ENCODE measurements around the gene NFS1. TPM values are rescaled to one million over a fixed set of nuclear protein-coding genes. Genes with fewer than 3 reads are reported as not detected.
A peak's percentile ranks its signal among the peaks of the same experiment; 100 is the strongest.

The NFS1 gene
- total RNA-seq, 2 experiments from 2014 or later: 10.6 to 11.5 TPM

DNA sequence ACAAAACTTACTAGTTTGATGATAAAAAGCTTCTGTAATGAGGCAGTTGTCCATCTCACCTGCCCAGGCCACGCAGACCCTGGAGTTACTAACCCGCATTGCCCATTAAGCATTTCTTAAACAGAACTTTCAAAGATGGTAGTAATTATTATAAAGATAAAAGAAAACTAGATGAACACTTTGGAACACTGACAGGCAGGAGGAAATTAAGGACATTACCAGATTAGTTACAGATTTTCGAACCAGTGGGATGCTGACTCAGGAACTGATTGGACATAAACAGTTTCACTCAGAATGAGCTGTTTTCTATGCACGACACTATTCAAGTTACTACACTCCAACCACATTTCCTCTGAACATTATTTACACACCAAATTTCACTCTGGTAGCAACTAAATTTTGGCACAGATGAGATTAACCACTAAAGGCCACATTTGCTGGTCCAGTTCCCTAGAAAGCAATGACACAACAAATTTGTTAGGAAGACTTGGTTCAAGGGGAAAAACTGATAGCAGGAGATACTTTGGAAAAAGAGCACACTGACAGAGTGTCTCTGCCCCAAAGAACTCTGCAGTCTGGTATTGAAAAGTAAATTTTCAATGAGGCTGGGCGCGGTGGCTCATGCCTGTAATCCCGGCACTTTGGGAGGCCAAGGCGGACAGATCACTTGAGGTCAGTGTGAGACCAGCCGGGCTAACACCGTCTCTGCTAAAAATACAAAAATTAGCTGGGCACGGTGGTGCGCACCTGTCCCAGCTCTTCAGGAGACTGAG lies 3.1 kb upstream of the NFS1 start:
- no peak overlapping the region for H3K27ac ChIP-seq (ENCODE audit: low read depth in 1 of 2, low read length in 2 of 2)
- DNase-seq (peak in 1 of 14 experiments; percentile 4), ATAC-seq (ENCODE audit: poor library complexity) (no peak)
- intact Hi-C loops (cut with DNase I, micrococcal nuclease): loop anchor here (2.0 to 5.0 kb wide), 3 partner anchors 35 to 180 kb away; no protein-coding TSS in a partner anchor
- peaks cover 23% of the 10 kb centered on the region for H3K4me1 ChIP-seq (ENCODE audit: insufficient read depth, low read length)
- CTCF ChIA-PET: no interaction called here
- H3K4me1 Mint-ChIP-seq (ENCODE audit: low read depth): peaks cover 54% of the 10 kb centered on the region
- no peak overlapping the region for H3K4me3 ChIP-seq (ENCODE audit: low read length)
- POLR2A ChIA-PET: interaction anchor here (0.6 to 7.8 kb wide), 12 partner anchors 21 to 88 kb away, joined by 3 to 125 read pairs (median 6); partner anchors contain the start of genes CPNE1, RBM12, RBM39 and SPAG4
- no peaks in the 10 kb centered on the region for H3K9me3 Mint-ChIP-seq
- H3K27me3 Mint-ChIP-seq: no peaks in the 10 kb centered on the region
- no peaks in the 10 kb centered on the region for H3K27me3 ChIP-seq (ENCODE audit: control insufficient read depth in 1 of 2, insufficient read depth in 2 of 2, low read length in 2 of 2)
- peak overlapping the region; percentile 81 for H3K4me3 Mint-ChIP-seq
- peaks cover 89% of the 10 kb centered on the region for H3K36me3 Mint-ChIP-seq (ENCODE audit: low read depth)
- H3K27ac Mint-ChIP-seq: peak overlapping the region; percentile 84
- peaks cover 58% of the 10 kb centered on the region for H3K36me3 ChIP-seq (ENCODE audit: insufficient read depth, low read length)
- TF ChIP-seq, protein P1, sequence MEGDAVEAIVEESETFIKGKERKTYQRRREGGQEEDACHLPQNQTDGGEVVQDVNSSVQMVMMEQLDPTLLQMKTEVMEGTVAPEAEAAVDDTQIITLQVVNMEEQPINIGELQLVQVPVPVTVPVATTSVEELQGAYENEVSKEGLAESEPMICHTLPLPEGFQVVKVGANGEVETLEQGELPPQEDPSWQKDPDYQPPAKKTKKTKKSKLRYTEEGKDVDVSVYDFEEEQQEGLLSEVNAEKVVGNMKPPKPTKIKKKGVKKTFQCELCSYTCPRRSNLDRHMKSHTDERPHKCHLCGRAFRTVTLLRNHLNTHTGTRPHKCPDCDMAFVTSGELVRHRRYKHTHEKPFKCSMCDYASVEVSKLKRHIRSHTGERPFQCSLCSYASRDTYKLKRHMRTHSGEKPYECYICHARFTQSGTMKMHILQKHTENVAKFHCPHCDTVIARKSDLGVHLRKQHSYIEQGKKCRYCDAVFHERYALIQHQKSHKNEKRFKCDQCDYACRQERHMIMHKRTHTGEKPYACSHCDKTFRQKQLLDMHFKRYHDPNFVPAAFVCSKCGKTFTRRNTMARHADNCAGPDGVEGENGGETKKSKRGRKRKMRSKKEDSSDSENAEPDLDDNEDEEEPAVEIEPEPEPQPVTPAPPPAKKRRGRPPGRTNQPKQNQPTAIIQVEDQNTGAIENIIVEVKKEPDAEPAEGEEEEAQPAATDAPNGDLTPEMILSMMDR (IDR thresholded peaks at IDR 0.05): no peak
- no peaks in the 10 kb centered on the region for H3K9me3 ChIP-seq (ENCODE audit: control insufficient read depth in 1 of 2, insufficient read depth in 1 of 2, low read length in 2 of 2)

DNA sequence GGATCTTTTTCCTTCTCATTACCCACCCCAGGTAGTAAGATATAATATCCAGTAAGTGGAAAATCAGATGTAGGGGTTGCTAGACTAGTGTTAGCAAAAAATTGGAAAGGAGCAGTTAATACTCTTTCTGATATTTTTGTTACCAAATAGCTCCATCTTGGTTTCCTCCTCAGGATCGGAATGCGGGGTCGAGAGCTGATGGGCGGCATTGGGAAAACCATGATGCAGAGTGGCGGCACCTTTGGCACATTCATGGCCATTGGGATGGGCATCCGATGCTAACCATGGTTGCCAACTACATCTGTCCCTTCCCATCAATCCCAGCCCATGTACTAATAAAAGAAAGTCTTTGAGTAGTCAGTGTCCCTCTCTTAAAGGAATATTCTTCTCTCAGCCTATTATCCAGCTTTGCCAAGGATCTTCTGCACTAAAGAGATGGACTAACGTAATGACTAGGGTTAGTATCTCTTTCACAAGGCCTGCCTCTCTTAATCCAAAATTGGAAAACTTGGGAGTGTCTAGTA lies 1.5 kb upstream of the NFS1 start:
- ChIA-PET POLR2A (interaction anchor here (1.1 to 7.8 kb wide), 14 partner anchors 10 to 253 kb away, joined by 3 to 125 read pairs (median 10); partner anchors contain the start of genes CPNE1, PHF20, RBM12 and RBM39), CTCF (interaction anchor here (0.6 to 1.7 kb wide), 3 partner anchors 18 to 99 kb away, joined by 4 read pairs; no protein-coding TSS in a partner anchor)
- intact Hi-C loops (cut with DNase I, micrococcal nuclease): loop anchor here in 1 of 2 experiments (5.0 kb wide), 2 partner anchors 37 to 182 kb away; no protein-coding TSS in a partner anchor
- ATAC-seq (ENCODE audit: poor library complexity): no peak
- H3K4me3 Mint-ChIP-seq: peak overlapping the region; percentile 93
- H3K27ac Mint-ChIP-seq: peak overlapping the region; percentile 84
- Histone ChIP-seq H3K4me1 (ENCODE audit: insufficient read depth, low read length) (peaks cover 23% of the 10 kb centered on the region), H3K4me3 (ENCODE audit: low read length) (no peak overlapping the region), H3K27ac (ENCODE audit: low read depth in 1 of 2, low read length in 2 of 2) (peak overlapping the region in 1 of 2 donors; percentile 97), H3K36me3 (ENCODE audit: insufficient read depth, low read length) (peaks cover 44% of the 10 kb centered on the region), H3K9me3 (ENCODE audit: control insufficient read depth in 1 of 2, insufficient read depth in 1 of 2, low read length in 2 of 2) (no peaks in the 10 kb centered on the region), H3K27me3 (ENCODE audit: control insufficient read depth in 1 of 2, insufficient read depth in 2 of 2, low read length in 2 of 2) (no peaks in the 10 kb centered on the region)
- no peaks in the 10 kb centered on the region for H3K9me3 Mint-ChIP-seq
- peaks cover 60% of the 10 kb centered on the region for H3K4me1 Mint-ChIP-seq (ENCODE audit: low read depth)
- H3K36me3 Mint-ChIP-seq (ENCODE audit: low read depth): peaks cover 83% of the 10 kb centered on the region
- TF ChIP-seq, protein P1 (IDR thresholded peaks at IDR 0.05): no peak
- no peak for DNase-seq
- H3K27me3 Mint-ChIP-seq: no peaks in the 10 kb centered on the region

DNA sequence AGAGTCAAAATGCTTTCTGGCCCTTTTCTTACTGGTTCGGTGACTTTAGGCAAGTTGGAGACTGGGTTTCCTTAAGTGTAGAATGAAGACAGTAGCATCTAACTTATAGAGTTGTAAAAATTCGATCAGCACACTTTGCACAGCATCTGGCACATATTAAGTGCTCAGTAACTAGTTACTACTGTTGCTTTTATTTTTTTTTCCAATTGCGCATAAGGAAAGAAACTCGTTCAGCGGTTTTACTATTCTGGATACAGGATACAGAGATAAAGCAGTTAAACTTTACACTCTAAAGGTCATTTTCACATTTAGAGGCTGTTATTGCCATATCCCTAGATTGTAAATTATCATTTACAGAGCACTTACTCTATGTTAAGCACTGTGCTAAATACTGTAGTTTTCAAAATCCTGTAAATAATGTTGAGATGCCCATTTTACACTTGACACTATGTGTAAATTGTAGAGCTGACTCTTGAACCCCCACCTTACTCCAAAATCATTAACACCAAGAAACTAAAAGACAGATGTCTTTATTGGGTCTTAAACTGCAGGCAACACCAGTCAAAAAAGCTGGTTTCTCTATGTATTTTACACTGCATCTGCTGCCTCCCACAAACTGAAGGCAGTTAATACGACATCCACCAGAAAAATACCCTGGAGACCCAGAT lies 939 bp upstream of the NFS1 start:
- H3K27me3 ChIP-seq (ENCODE audit: control insufficient read depth in 1 of 2, insufficient read depth in 2 of 2, low read length in 2 of 2): no peaks in the 10 kb centered on the region
- H3K36me3 ChIP-seq (ENCODE audit: insufficient read depth, low read length): peaks cover 43% of the 10 kb centered on the region
- CTCF ChIA-PET: interaction anchor here (0.6 to 1.7 kb wide), 8 partner anchors 10 to 99 kb away, joined by 3 to 8 read pairs (median 4); no protein-coding TSS in a partner anchor
- Mint-ChIP-seq H3K27ac (peak overlapping the region; percentile 84), H3K4me1 (ENCODE audit: low read depth) (peaks cover 59% of the 10 kb centered on the region), H3K9me3 (no peaks in the 10 kb centered on the region), H3K36me3 (ENCODE audit: low read depth) (peaks cover 83% of the 10 kb centered on the region), H3K4me3 (peak overlapping the region; percentile 93), H3K27me3 (no peaks in the 10 kb centered on the region)
- intact Hi-C loops (cut with DNase I, micrococcal nuclease): loop anchor here (2.0 to 10.0 kb wide), 9 partner anchors 35 to 255 kb away; partner anchors contain the start of genes CPNE1 (in 2 of the 2), RBM12 (in 2 of the 2), SCAND1 (in 1 of the 2) and SPAG4 (in 1 of the 2)
- H3K4me1 ChIP-seq (ENCODE audit: insufficient read depth, low read length): peaks cover 23% of the 10 kb centered on the region
- ATAC-seq (ENCODE audit: poor library complexity) (no peak), DNase-seq (no peak)
- no peaks in the 10 kb centered on the region for H3K9me3 ChIP-seq (ENCODE audit: control insufficient read depth in 1 of 2, insufficient read depth in 1 of 2, low read length in 2 of 2)
- H3K27ac ChIP-seq (ENCODE audit: low read depth in 1 of 2, low read length in 2 of 2): peak overlapping the region; percentile 93 to 97
- POLR2A ChIA-PET: interaction anchor here (0.5 to 7.8 kb wide), 17 partner anchors 8 to 254 kb away, joined by 3 to 125 read pairs (median 10); partner anchors contain the start of genes CPNE1, PHF20, RBM12 and RBM39
- TF ChIP-seq, protein P1 (IDR thresholded peaks at IDR 0.05): no peak
- H3K4me3 ChIP-seq (ENCODE audit: low read length): peak overlapping the region; percentile 95
